Choroid plexus epithelial cell (primary cell): ENCODE measurements around the gene ERP27.
A peak's percentile ranks its signal among the peaks of the same experiment; 100 is the strongest.

Experiments
- DNase-seq: peaks from one replicate; pipeline ENCODE4 v3.0.0-alpha.2; 2010; ENCODE audit warnings: low read depth
- H3K4me3 ChIP-seq: 2 replicates; pipeline ENCODE4 v1.5.1; 2011; ENCODE audit warnings: low read depth, mild to moderate bottlenecking, control low read depth, low read length, moderate library complexity
- TF ChIP-seq, protein P1 (sequence below): conservative IDR thresholded peaks from 2 replicates; pipeline ENCODE4 v1.5.1; 2011; ENCODE audit warnings: low read depth, mild to moderate bottlenecking, control low read depth, inconsistent platforms, low read length, moderate library complexity

ERP27 gene

DNA sequence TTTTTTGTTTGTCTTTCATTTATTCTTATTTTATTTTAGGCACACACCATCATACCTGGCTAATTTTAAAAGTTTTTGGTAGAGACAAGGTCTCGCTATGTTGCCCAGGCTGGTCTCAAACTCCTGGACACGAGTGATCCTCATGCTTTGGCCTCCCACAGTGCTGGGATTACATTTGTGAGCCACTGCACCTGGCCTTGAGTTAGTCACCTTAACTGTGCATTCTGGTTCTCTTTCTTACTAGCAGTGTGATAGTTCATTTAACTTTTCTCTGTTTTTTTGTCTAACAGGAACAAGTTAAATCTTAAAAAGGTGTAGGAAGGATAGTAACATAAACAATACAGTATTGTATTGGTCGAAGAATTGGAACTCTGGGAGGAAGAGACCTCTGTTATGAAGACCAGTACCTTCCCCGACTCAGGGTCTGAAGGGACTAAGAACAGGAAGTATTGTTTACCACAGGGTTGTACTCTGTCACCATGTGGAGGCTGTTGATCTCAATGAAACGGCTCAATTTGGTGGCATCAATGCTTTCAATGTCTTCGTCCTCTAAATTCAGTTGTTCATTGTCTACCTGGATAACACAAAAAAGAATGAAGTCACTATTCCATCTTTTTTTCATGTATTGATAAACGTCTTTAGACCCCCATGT is 17.7 kb downstream of the ERP27 start:
- no peak for DNase-seq
- TF ChIP-seq, protein P1, sequence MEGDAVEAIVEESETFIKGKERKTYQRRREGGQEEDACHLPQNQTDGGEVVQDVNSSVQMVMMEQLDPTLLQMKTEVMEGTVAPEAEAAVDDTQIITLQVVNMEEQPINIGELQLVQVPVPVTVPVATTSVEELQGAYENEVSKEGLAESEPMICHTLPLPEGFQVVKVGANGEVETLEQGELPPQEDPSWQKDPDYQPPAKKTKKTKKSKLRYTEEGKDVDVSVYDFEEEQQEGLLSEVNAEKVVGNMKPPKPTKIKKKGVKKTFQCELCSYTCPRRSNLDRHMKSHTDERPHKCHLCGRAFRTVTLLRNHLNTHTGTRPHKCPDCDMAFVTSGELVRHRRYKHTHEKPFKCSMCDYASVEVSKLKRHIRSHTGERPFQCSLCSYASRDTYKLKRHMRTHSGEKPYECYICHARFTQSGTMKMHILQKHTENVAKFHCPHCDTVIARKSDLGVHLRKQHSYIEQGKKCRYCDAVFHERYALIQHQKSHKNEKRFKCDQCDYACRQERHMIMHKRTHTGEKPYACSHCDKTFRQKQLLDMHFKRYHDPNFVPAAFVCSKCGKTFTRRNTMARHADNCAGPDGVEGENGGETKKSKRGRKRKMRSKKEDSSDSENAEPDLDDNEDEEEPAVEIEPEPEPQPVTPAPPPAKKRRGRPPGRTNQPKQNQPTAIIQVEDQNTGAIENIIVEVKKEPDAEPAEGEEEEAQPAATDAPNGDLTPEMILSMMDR = no peak

DNA sequence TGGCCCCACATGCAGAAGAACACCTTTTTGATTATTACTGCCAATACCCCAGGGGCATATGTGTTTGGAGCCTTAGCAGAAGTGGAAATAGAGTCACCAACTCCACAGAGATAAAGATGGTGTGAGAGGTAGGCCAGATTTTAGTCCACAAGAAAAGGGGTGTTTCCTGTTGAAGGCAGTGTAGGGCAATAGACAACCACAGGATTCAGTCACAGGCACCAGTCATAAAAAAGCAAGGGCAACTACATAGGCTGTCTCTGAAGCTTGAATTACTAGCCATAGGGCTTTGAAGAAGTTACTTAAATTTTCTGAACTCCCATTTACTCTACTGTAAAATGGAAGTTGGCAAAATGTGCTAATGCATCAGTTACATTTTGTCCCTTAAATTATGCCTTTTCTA is 18.9 kb downstream of the ERP27 start:
- no peak for DNase-seq
- TF ChIP-seq, protein P1 = no peak
- H3K4me3 ChIP-seq = no peak overlapping the region

More for the DNA sequence above, 17.7 kb downstream of the ERP27 start:
- no peak overlapping the region for H3K4me3 ChIP-seq

DNA sequence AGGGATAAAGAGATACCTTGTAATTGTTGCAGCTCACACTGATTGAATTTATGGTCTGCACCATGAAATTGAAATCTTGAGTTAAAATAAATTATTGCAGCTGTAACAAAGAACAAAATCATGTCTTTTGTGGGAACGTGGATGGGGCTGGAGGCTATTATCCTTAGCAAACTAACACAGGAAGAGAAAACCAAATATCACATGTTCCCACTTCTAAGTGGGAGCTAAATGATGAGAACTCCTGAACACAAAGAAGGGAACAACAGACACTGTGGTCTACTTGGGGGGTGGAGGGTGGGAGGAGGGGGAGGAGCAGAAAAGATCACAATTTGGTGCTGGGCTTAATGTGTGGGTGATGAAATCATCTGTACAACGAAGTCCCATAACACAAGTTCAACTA is 22.6 kb downstream of the ERP27 start:
- TF ChIP-seq, protein P1 = no peak
- DNase-seq = no peak
- H3K4me3 ChIP-seq = no peak overlapping the region

DNA sequence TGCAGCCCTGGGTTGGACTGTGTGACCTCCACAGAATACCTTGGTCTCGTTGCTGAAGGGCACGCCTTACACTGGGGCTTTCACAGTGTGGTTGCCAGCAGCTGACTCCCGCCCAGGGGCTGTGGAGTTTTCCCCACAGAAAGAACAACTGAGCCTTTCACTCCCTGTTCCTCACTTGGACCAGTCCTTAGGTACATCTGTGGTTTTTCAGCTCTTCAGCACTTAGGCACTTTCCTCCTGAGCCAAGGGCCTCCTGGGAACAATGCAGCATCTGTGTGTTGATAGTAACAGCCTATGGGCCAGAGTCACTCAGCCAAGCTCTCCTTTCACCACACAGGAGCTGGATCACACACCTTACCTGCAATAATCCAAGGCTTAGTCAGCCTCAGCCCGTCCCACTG is 25.0 kb downstream of the ERP27 start:
- no peak for DNase-seq
- H3K4me3 ChIP-seq = no peak overlapping the region
- TF ChIP-seq, protein P1 = no peak

DNA sequence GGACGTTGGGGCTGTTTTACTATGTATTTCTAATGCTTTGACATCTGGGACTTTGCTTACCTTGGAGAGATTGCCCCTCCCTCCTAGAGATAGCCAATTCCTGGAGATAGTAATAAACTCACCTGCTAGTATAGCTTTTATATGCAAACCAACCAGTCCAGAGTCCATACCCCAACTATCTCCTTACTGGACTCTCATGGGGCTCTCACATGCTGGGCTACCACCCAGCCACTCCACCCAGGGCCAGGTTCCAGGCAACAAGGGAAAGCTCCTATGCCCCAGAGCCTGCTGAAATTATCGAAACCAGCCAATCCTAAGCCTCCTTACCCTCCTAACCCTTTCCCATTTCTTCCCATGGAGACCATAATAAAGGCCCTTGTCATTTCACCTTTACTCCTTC is 27.2 kb downstream of the ERP27 start:
- no peak for DNase-seq
- H3K4me3 ChIP-seq = no peak overlapping the region
- TF ChIP-seq, protein P1 = no peak

DNA sequence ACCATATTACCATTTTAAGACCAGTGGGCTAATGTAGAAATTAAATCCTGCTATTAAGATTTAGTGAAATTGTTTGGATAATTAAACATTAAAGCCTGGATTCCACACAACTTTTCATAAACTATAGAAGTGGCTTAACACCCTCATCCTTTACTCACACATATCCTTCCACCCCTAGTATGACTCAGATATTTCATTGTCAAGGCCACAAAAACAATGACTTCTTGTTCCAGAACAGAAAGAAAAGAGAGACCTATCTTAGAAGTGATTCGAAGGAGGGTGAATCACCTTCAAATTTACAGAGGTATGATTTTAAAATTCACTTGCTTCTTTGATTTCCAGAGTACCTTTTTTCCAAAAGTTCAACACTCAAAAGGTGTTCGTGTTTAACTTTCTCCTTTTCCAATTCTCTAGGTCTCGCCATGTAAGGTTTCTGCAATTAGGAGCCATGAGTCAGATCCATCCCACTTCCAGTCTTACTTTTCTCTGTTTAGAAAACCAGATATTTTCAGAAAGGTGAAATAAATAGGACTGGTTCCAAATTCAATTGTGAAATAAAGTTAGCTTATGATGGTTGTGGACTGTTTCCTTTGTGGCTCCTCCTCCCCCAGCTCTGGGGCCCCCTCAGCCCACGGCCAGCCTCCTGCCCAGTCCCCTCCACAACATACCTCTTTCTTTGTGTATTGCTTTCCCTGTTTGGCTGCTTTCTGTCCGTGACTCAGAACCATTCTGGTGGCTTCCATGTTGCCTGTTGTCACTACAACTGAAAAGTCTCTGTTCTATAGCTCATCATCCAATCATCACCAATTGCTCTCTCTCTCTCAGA is 28.0 kb downstream of the ERP27 start:
- TF ChIP-seq, protein P1 = no peak
- DNase-seq = peak; percentile 57
- H3K4me3 ChIP-seq = no peak overlapping the region
